ENCODE data around the gene MBOAT2. TPM values are rescaled to one million over a fixed set of nuclear protein-coding genes. Genes with fewer than 3 reads are reported as not detected.

Gene MBOAT2
- total and polyA plus RNA-seq, 2 of the 13 experiments (the other 11 are each of a cell fraction or from before 2014, with no cell fraction given): 0.11 to 0.36 TPM

GRCh38 chr2:8836971-8837794 lies 166.3 kb downstream of the MBOAT2 start, which contains the start of gene KIDINS220 (continued):
- TF ChIP-seq, protein P1, sequence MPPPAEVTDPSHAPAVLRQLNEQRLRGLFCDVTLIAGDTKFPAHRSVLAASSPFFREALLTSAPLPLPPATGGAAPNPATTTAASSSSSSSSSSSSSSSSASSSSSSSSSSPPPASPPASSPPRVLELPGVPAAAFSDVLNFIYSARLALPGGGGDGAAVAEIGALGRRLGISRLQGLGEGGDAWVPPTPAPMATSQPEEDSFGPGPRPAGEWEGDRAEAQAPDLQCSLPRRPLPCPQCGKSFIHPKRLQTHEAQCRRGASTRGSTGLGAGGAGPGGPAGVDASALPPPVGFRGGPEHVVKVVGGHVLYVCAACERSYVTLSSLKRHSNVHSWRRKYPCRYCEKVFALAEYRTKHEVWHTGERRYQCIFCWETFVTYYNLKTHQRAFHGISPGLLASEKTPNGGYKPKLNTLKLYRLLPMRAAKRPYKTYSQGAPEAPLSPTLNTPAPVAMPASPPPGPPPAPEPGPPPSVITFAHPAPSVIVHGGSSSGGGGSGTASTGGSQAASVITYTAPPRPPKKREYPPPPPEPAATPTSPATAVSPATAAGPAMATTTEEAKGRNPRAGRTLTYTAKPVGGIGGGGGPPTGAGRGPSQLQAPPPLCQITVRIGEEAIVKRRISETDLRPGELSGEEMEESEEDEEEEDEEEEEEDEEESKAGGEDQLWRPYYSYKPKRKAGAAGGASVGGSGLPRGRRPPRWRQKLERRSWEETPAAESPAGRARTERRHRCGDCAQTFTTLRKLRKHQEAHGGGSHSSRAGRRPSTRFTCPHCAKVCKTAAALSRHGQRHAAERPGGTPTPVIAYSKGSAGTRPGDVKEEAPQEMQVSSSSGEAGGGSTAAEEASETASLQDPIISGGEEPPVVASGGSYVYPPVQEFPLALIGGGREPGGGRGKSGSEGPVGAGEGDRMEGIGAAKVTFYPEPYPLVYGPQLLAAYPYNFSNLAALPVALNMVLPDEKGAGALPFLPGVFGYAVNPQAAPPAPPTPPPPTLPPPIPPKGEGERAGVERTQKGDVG (CRISPR knock-in tag; IDR thresholded peaks at IDR 0.05; ENCODE audit: borderline replicate concordance): no peak
- no peak for TF ChIP-seq SKI (IDR thresholded peaks at IDR 0.05; ENCODE audit: partially characterized antibody)
- TF ChIP-seq PAX8 (CRISPR knock-in tag; IDR thresholded peaks at IDR 0.05; ENCODE audit: borderline replicate concordance): peak; percentile 90; the same call in 1 of the 2 replicates
- TF ChIP-seq IRF1 (CRISPR knock-in tag; IDR thresholded peaks at IDR 0.05; ENCODE audit: low read depth): no peak
- TF ChIP-seq NONO (IDR thresholded peaks at IDR 0.05): no peak
- peak; percentile 78 for TF ChIP-seq NONO (CRISPR knock-in tag; conservative IDR thresholded peaks at IDR 0.05)
- no peak for TF ChIP-seq STAT5B (CRISPR knock-in tag; IDR thresholded peaks at IDR 0.05)
- TF ChIP-seq ZBTB25 (CRISPR knock-in tag; IDR thresholded peaks at IDR 0.05): 0 out of 2 replicates have a peak, but pooled peaks have one; percentile 55
- TF ChIP-seq, protein P2, sequence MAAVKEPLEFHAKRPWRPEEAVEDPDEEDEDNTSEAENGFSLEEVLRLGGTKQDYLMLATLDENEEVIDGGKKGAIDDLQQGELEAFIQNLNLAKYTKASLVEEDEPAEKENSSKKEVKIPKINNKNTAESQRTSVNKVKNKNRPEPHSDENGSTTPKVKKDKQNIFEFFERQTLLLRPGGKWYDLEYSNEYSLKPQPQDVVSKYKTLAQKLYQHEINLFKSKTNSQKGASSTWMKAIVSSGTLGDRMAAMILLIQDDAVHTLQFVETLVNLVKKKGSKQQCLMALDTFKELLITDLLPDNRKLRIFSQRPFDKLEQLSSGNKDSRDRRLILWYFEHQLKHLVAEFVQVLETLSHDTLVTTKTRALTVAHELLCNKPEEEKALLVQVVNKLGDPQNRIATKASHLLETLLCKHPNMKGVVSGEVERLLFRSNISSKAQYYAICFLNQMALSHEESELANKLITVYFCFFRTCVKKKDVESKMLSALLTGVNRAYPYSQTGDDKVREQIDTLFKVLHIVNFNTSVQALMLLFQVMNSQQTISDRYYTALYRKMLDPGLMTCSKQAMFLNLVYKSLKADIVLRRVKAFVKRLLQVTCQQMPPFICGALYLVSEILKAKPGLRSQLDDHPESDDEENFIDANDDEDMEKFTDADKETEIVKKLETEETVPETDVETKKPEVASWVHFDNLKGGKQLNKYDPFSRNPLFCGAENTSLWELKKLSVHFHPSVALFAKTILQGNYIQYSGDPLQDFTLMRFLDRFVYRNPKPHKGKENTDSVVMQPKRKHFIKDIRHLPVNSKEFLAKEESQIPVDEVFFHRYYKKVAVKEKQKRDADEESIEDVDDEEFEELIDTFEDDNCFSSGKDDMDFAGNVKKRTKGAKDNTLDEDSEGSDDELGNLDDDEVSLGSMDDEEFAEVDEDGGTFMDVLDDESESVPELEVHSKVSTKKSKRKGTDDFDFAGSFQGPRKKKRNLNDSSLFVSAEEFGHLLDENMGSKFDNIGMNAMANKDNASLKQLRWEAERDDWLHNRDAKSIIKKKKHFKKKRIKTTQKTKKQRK (IDR thresholded peaks at IDR 0.05; ENCODE audit: low read length): no peak
- no peak for TF ChIP-seq TEAD3 (CRISPR knock-in tag; optimal IDR thresholded peaks at IDR 0.05; ENCODE audit: borderline replicate concordance)
- TF ChIP-seq ZNF230 (CRISPR knock-in tag; IDR thresholded peaks at IDR 0.05): 0 out of 2 replicates have a peak, but pooled peaks have one; percentile 30
- TF ChIP-seq, protein P3, sequence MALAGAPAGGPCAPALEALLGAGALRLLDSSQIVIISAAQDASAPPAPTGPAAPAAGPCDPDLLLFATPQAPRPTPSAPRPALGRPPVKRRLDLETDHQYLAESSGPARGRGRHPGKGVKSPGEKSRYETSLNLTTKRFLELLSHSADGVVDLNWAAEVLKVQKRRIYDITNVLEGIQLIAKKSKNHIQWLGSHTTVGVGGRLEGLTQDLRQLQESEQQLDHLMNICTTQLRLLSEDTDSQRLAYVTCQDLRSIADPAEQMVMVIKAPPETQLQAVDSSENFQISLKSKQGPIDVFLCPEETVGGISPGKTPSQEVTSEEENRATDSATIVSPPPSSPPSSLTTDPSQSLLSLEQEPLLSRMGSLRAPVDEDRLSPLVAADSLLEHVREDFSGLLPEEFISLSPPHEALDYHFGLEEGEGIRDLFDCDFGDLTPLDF (CRISPR knock-in tag; IDR thresholded peaks at IDR 0.05): 0 out of 2 replicates have a peak, but pooled peaks have one; percentile 40
- no peak for TF ChIP-seq RORA (CRISPR knock-in tag; IDR thresholded peaks at IDR 0.05)
- TF ChIP-seq HNRNPL (IDR thresholded peaks at IDR 0.05; ENCODE audit: low read depth, low read length): no peak
- peak; percentile 30; the same call in 1 of the 2 replicates for TF ChIP-seq BCL6 (CRISPR knock-in tag; IDR thresholded peaks at IDR 0.05)
- no peak for TF ChIP-seq ZBTB34 (CRISPR knock-in tag; IDR thresholded peaks at IDR 0.05)

Data from HepG2 (cell line).